PFSK-1 (cell line): ENCODE data around the gene PDIA2.

Source experiments
- FOXP2 ChIP-seq: optimal IDR thresholded peaks from 2 replicates; pipeline ENCODE3; 2011; ENCODE audit warnings: borderline replicate concordance, control low read depth, inconsistent platforms; ENCODE audit not compliant: insufficient read depth; ENCODE audit errors: extremely low read length, extremely low read depth
- POLR2AphosphoS5 ChIP-seq: IDR thresholded peaks from 2 replicates; pipeline ENCODE4 v1.6.1; 2012; ENCODE audit warnings: low read depth, mild to moderate bottlenecking, control low read depth, low read length, moderate library complexity
- SIN3A ChIP-seq: IDR thresholded peaks from 2 replicates; pipeline ENCODE4 v1.6.1; 2012; ENCODE audit warnings: mild to moderate bottlenecking, low read length, moderate library complexity, borderline replicate concordance; ENCODE audit not compliant: insufficient read depth
- TAF1 ChIP-seq: IDR thresholded peaks from 2 replicates; pipeline ENCODE4 v1.6.1; 2012; ENCODE audit warnings: low read length, control low read depth, borderline replicate concordance; ENCODE audit not compliant: insufficient read depth
- TF ChIP-seq, protein P1 (sequence below), 2 experiments: IDR thresholded peaks; 2 replicates each; pipeline versions ENCODE4 v1.6.1 to v1.8.0; 2011 to 2012; ENCODE audit warnings: low read depth in 2 of 2, low read length in 2 of 2, control low read depth in 1 of 2, inconsistent platforms in 1 of 2, mild to moderate bottlenecking in 1 of 2, moderate library complexity in 1 of 2; ENCODE audit not compliant: insufficient read depth in 1 of 2

PDIA2 gene

DNA sequence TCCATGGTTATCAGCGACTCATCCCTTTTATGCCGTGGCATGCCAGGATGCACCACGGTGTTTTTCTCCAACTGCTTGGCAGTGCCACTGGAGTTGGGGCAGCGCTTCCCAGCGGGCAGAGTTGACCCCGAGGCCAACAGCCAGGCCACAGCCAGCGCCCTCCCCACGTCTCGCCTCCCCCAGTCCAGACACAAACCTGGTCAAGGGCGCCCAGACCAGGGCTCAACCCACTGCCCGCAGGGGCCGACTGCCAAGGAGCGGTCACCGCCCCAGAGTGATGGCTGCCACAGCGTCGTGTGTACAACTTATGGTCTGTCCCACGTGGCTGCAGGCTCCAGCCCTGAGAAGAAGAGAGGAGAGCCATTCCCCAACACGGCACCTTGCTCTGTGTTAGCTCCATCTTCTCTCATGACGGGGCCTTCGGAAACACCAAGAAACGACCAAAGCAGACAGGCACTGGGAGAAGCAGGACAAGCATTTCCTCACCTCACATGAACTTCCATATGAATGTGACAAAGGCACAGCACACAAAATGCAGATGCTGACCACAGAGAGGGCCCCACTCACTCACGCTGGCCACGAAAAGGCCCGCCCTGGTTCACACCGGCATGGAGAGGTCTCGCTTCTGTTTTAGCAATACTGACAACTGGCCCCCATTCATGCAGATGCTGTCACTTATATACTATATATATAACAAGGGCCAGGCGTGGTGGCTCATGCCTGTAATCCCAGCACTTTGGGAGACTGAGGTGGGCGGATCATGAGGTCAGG, 42.6 kb downstream of the PDIA2 start:
- TF ChIP-seq, protein P1, sequence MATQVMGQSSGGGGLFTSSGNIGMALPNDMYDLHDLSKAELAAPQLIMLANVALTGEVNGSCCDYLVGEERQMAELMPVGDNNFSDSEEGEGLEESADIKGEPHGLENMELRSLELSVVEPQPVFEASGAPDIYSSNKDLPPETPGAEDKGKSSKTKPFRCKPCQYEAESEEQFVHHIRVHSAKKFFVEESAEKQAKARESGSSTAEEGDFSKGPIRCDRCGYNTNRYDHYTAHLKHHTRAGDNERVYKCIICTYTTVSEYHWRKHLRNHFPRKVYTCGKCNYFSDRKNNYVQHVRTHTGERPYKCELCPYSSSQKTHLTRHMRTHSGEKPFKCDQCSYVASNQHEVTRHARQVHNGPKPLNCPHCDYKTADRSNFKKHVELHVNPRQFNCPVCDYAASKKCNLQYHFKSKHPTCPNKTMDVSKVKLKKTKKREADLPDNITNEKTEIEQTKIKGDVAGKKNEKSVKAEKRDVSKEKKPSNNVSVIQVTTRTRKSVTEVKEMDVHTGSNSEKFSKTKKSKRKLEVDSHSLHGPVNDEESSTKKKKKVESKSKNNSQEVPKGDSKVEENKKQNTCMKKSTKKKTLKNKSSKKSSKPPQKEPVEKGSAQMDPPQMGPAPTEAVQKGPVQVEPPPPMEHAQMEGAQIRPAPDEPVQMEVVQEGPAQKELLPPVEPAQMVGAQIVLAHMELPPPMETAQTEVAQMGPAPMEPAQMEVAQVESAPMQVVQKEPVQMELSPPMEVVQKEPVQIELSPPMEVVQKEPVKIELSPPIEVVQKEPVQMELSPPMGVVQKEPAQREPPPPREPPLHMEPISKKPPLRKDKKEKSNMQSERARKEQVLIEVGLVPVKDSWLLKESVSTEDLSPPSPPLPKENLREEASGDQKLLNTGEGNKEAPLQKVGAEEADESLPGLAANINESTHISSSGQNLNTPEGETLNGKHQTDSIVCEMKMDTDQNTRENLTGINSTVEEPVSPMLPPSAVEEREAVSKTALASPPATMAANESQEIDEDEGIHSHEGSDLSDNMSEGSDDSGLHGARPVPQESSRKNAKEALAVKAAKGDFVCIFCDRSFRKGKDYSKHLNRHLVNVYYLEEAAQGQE (IDR thresholded peaks at IDR 0.05; ENCODE audit: insufficient read depth in 1 of 2, low read depth in 2 of 2, low read length in 2 of 2) = no peak
- no peak for TF ChIP-seq SIN3A
- no peak for TF ChIP-seq FOXP2
- TF ChIP-seq TAF1 = no peak
- TF ChIP-seq POLR2AphosphoS5 = no peak

DNA sequence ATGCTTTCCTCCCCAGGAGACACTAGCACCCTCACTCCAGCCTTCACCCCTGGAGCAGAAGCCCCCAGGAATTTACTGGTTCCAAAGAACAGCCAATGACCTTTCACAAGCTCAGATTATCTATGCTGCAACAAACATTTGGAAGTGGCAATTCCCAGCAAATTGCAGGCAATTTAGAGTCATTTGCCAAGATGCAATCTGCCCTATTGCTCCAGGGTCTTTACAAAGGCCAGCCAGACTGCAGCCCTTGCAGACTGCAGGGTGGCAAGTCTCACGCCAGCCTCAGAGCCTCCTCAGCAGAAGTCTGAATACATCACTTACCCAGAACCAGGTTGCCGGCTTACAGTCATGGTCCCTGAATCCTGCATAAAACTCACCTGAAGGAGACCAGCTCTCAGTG, 47.8 kb downstream of the PDIA2 start:
- TF ChIP-seq, protein P1 (IDR thresholded peaks at IDR 0.05; ENCODE audit: insufficient read depth in 1 of 2, low read depth in 2 of 2, low read length in 2 of 2) = no peak
- no peak for TF ChIP-seq FOXP2
- no peak for TF ChIP-seq POLR2AphosphoS5

DNA sequence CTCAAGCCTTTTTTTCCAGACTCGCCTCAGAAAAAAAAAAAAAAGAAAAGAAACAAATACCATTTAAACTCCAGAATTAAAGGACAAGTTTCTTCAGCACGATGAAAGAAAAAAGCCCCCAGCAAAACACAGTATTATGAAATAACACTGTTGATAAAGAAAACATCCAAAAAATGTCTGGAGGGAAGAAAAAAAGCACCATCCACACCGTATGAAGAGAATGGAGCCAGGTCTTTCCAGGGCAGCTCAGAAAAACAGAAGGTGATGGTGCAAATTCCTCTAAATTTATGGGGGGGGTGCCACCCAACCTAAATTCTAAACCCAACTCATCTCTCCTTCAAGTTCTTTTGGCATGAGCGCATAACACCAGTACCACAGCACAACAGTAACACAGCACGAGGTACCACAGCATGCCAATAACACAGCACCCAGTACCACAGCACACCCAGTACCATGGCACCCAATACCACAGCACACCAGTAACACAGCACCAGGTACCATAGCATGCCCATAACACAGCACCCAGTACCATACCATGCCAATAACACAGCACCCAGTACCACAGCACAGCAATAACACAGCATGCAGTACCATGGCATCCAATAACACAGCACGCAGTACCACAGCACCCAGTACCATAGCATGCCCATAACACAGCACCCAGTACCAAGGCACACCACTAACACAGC, 50.6 kb downstream of the PDIA2 start:
- TF ChIP-seq SIN3A = no peak
- TF ChIP-seq, protein P1 (IDR thresholded peaks at IDR 0.05; ENCODE audit: insufficient read depth in 1 of 2, low read depth in 2 of 2, low read length in 2 of 2) = no peak
- no peak for TF ChIP-seq POLR2AphosphoS5
- no peak for TF ChIP-seq TAF1
- no peak for TF ChIP-seq FOXP2

DNA sequence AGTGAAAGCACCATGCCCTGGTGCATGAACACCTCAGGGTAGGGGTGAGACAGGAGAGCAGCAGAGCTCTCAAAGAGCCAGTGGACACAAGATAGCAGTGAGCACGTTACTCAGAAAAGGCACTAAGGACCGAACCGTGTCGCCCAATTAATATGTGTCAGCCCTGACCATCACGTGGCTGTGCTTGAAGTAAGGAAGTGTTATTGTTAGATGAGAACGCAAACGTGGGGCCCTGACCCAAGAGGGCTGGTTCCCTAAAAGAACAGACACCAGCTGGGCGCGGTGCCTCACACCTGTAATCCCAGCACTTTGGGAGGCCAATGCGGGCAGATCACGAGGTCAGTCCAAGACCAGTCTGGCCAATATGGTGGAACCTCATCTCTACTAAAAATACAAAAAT, 53.3 kb downstream of the PDIA2 start:
- TF ChIP-seq POLR2AphosphoS5 (no peak), TAF1 (no peak), SIN3A (no peak)
- TF ChIP-seq, protein P1 (IDR thresholded peaks at IDR 0.05; ENCODE audit: insufficient read depth in 1 of 2, low read depth in 2 of 2, low read length in 2 of 2) = no peak
